ENCODE measurements around the gene NUP153.

The NUP153 gene

DNA sequence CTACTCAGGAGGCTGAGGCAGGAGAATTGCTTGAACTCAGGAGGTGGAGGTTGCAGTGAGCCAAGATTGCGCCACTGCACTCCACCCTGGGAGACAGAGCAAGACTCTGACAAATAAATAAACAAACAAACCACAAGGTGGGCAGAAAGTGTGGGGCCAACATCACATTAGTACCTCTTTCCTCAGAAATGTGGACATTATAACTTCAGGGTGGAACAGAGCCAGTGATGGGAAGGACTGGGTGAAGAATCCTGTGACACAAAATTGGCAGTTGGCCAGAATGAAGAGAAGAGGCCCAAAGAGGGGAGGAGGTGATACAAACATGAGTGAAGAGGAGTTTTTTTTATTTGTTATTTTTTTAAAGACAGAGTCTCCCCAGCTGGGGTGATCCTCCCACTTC, 50.6 kb downstream of the NUP153 start:
- DNase-seq = no peak

DNA sequence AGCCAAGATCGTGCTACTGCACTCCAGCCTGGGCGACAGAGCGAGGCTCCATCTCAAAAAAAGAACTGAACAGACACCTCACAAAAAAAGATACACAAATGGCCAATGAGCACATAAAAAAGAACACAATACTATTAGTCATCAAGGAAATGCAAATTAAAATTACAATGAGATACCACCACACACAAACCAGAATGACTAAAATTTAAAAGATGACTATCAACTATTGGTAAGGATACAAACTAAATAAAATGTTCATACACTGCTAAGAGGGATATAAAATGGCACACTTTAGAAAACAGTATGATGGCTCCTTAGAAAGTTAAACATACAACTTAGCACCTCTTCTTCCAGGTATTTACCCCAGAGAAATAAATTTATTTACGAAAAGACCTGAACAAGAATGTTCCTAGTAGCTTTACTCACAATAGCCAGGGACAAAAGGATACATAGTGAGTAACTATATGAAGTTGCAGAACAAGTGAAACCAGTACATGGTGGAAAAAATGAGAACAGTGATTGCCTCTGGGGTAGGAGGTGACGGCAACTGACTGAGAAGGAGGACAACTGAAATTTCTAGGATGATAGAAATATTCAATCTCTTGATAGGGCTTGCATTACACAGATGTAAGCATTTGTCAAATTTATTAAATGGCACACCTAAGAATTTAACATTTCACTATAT, 53.4 kb downstream of the NUP153 start:
- DNase-seq = no peak

DNA sequence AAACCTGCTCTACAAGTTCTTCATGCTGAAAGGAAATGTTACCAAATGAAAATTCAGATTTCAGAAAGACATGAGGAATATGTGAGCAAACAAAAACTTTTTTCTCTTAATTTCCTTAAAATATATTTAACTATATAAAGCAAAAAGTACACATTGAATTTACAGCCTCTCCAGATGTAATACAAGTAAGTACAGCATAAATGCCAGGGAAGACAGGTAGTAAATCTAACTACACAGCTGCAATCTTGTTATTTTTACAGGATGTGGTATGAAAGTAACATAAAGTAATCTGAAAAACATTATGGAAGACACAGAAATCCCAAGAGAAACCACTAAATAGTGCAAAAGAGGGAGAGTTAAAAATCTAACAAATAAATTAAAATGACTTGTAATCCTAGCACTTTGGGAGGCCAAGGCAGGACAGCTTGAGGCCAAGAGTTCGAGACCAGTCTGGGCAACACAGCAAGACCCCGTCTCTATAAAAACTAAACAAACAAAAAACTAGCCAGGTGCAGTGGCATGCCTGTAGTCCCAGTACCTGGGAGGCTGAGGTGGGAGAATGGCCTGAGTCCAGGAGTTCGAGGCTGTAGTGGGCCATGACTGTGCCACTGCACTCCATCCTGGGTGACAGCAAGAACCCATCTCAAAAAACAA, 55.9 kb downstream of the NUP153 start:
- no peak for DNase-seq

DNA sequence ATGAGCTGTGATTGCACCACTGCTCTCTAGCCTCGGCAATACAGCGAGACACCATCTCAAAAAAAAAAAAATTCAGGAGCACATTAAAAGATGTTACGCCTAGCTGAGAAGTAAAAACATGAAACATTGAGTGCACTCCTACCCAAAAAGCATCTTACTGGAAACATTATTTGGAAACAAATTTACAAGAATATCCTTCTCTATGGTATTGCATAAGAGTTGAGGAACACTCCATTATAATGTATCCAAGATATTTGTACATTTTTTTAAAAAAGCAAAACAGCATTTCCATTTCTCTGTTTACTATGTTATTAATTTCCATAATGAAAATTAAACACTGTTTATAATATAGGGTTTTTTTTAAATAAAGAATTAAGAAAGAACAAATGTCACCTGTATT, 58.0 kb downstream of the NUP153 start:
- no peak for DNase-seq

DNA sequence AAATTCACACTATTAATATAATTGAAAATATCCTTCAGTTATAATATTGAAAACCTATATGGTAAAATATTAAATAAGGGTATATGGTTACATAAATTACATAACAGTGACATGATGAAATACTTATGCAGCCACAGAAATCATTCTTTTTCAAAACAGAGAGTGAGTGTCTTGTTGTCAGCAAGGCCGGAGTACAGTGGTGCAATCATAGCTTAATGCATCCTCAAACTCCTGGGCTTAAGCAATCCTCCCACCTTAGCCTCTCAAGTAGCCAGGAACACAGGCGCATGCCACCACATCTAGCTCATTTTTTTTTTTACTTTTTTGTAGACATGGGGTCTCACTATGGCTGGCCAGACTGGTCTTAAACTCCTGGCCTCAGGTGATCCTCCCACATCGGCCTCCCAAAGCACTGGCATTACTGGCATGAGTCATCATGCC, 66.2 kb downstream of the NUP153 start:
- no peak for DNase-seq

DNA sequence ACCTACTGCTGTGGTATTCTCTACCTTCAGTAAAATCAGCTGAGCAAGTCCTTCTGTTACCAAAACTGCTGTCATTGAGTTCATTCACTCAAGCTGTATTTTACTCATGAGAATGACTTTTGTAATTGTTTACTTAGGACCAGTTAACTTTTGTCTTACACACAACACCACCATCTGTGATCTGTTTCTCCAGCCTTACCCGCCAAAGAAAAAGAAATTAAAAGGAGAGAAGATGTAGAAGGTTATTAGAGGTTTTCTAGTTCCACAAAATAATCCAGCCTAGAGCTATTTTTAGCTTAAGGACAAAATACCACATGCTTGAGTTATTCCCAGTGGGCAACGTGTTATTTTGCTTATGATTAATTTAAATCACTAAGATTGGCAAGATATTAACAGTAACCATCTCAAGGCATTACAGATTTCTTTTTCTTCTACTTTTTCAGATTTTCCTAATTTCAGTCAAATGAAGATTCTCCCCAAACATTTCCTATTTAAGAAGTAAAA, 68.5 kb downstream of the NUP153 start:
- no peak for DNase-seq

DNA sequence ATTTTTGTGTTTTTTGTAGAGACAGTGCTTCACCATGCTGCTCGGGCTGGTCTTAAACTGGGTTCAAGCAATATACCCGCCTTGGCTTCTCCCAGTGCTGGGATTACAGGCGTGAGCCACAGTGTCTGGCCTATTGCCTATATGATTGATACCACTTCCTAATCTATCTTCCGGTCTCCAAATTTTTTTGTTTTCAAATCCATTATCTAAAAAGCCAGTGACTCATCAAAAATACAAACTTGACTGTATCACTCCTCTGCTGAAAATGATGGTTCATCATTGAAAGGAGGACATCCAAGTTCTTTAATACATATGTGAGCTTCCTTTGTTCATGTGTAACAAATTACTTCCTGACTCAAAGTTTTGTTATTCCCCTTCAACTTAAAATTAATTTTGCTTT, 71.2 kb downstream of the NUP153 start:
- no peak for DNase-seq

DNA sequence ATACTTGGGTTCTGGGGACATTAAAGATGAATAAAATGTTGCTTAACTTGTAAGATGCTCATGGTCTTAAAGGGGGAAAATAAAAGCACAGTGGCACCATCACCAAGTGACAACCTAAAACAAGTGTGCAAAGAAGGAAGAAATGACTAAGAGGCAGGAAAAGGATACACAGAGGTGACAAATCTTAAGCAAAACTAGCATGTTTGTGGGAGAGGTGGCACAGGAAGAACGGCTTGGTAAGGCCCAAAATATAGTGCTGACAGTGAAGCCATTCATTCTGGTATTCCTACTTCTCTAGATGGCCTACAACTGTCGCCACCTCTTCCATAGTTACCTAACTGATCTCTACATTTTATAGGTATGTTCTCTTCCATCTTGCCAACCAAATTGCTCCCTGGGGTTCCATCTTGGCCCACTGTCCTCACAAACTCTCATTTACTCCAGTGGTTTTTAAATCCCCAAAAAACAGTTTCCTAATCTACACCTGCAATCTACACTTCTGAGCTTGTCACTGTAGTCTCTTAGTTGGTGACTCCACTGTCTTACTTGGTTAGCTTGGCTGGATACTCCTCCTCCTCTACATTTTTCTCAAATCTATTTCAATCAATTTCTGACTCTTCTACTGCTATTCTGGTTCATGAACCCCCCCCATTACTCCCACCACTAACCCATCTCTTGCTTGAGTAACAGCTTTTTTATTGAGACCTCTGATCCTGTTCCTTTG, 73.1 kb downstream of the NUP153 start:
- peak; percentile 49 for DNase-seq

DNA sequence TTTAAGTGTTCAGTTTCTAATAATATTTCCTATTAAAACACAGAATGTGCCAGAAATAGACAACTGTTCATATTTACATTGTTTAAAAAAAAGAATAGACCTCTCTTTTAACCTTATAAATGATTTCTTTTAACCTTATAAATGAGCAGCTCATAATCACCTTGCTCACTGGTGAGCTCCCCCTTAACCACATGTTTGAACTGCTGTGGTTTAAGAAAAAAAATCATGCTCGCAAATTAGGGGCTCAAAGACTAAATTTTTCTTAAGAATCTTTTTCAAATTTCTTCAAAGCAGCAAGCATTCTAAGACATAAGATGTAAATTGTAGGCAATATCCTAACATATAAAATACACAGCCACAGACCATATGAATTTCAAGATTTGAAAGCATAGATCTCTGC, 73.8 kb downstream of the NUP153 start:
- no peak for DNase-seq

DNA sequence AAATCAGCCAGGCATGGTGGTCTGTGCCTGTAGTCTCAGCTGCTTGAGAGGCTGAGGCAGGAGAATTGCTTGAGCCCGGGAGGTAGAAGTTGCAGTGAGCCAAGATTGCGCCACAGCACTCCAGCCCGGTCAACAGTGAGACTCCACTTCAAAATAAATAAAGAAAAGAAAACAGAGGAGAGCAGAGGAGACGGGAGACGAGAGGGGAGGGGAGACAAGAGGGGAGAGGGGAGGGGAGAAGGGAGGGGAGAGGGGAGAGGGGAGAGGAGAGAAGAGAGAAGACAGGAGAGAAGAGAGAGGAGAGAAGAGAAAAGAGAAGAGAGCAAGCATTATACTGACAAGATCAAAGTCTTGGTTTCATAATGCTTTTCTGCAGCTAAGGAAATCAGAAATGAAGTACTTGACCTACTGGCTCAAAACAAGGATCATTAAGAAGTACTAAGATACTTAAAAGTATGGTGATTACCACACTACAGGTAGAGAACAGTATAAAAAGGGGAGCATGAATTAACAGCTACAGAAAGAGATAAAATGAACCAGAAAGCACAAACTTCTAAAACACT, 76.1 kb downstream of the NUP153 start:
- DNase-seq = no peak

DNA sequence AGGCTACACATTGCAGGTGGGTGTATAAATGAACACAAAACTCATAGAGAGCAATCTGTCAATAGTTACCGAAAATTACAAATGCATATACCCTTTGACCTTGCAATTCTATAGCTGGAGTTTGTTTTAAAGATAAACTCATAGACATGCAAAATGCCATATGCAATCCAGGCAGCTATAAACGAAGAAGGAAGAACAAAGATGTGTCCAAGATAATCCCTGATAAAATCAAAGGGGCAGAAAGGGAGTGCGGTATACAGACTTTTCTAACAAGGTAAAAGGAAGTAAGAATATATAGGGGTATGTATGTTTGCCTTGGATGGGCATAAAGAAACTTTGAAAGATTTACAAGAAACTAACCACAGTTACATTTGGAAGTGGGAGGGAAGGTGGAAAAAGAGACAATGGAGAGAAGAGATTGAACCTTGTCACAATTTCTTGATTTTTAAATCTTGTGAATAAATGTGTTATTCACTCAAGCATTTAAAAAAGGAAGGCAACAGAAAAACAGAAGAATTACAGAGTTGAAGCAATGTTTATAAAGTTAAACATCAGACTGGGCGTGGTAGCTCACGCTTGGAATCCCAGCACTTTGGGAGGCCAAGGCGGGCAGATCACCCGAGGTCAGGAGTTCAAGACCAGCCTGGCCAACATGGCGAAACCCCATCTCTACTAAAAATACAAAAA, 76.8 kb downstream of the NUP153 start:
- no peak for DNase-seq

DNA sequence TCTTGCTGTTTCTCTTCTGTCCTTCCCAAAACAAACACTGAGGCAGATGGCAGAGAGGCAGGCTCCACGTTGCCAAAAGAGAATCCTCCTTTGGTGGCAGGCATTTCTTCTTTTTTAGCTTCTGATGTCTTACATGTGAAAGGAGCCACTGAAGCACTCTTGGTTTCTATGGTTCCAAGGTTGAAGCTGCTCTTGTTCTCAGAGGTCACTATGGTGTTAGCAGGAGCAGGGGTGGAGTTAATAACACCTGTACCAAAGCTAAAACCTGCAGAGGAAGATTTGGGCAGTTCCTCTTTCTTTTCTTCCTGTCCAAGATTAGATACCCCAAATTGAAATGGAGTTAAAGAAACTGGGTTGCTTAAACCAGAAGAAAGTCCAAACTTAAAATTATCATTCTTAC, 77.9 kb downstream of the NUP153 start:
- no peak for DNase-seq

DNA sequence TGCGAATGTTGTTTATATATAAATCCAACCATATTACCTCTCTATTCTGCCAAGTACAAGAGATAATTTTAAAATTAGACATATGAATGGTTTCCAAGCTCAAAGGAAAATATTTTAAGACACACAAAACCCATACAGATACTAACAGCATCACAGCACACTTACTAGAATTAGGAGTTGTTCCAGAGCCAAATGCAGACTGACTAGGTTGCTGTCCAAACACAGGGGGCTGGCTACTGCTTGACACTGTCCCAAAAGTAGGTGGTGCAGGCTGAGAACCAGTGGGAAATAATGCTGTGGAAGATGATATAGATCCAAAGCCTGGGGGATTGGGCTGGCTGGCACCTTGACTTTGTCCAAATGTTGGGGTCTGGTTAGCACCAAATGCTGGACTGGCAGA, 82.3 kb downstream of the NUP153 start:
- no peak for DNase-seq

DNA sequence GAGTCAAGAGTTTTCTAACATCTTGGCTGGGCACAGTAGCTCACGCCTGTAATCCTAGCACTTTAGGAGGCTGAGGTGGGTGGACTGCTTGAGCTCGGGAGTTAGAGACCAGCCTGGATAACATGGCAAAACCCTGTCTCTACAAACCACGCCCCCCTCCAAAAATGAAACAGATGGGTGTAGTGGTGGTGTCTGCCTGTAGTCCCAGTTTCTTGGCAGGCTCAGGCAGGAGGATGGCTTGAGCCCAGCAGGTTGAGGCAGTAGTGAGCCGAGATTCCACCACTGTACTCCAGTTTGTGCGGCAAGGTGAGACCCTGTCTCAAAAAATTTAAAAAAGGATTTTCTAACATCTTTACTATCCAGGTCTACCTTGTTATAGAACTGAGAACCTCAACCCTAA, 84.6 kb downstream of the NUP153 start:
- no peak for DNase-seq

DNA sequence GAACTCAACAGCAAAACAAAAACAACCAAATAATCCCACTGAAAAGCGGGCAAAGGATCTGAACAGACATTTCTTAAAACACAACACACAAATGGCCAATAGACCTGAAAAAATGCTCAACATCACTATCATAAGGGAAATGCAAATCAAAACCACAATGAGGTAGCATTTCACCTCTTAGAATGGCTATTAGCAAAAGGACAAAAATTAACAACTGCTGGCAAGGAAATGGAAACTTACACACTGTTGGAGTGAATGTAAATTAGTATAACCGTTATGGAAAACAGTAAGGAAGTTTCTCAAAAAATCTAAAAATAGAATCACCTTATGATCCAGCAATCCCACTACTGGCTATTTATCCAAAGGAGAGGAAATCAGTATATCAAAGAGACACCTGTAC, 85.7 kb downstream of the NUP153 start:
- no peak for DNase-seq

DNA sequence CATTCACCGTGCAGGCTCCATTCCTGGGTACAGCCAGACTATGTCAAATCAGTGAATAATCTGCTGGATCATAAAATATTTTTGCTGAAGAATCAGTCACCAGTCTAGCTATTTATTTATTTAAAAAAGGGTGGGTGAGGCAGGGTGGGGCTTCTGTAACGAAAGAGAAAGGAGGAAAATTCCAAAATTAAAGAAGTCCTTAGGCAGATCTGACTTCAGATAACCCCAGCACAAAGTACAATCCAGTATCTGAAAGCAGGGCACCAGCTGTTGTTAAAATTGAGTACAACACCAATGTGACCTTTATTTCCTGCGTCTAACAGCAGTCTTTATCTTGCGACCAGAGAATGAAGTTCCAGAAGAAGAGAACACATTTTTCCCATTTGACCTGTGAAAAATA, 90.9 kb downstream of the NUP153 start:
- no peak for DNase-seq

DNA sequence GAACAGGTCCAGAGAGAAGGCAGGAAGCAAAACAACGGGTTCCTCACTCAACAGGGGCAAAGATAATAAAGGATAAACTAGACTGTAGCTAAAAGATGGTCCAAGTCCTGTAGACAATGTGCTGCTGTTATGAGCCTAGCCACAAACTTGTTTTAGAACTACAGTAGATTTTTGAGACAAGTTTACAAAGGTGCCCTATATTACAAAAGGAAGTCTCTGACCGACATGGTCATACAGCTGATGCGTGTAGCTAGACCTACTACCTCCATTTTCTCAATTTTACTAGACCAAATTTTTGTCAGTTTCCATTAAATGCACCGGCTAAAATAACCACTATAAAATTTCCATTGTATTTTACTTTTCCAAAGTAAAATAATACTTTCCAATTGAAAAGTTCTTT, 94.7 kb downstream of the NUP153 start:
- DNase-seq = no peak

DNA sequence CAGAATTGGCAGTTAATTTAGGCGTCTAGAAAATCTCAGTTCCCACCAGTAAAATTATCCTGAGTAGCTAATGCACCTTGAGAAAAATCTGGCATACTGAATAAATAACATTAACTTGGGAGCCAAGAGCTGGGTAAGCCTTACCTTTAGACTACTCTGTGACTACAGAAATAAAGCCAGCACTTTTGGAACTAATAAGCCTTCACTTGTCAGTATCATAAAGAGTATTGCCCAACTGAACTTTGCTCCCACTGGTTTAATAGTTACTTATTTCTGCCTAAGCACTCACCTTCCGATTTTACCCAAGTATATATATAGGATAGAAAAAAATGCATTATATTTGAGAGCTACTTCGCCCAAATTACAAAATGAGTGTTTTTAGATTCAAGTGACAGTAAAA, 95.9 kb downstream of the NUP153 start:
- DNase-seq = no peak

DNA sequence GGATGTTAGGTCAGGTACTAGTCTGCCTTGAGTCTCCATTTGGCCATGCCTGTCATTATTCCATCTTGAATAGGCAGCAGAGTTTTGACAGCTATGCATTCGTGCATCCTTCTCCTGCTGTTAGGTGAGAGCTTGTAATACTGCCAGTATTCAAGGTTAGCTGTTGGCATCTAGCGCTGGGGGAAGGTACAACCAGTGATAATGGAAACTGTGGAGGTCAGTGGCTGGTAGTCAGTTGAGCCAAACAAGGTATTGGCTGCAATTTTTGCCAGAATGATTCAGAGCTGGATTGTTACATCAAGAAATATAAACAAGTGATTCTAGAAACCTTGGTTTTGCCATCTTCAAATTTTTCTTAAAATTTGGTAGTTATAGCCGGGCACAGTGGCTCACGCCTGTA, 100.1 kb downstream of the NUP153 start:
- no peak for DNase-seq

DNA sequence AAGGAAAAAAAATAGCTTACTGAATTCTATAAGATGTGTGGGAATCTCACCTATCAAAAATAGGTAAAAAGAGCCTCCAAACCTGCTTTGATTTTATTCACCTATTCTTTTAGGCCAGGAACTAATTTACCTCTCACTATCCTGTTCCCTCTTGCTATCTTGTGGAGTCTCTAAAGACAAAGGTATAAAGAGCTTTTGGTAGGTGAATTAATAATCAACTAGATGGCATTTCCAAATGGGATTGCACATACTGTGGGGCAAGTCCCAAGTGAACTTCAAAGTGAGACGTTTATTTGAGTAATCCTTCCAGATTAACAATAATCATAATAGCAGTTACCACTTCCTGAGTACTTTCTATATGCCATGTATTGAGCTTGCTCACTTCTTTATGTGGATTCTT, 103.8 kb downstream of the NUP153 start:
- no peak for DNase-seq

DNA sequence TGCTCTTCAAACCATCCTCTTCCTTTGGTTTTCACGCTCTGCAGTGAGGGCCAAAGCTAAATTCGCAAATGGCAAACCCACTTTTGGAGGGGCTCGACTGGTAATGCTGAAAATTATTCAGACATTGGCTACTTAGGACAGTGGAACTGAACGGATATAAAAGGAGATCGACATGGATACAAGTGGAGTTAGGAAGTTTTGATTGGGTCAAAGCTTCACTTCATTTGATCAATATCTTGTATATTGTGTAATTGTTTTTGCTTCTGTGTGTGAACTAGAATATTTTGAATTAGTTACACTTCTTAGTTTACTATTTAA, 105.4 kb downstream of the NUP153 start:
- DNase-seq = no peak

DNA sequence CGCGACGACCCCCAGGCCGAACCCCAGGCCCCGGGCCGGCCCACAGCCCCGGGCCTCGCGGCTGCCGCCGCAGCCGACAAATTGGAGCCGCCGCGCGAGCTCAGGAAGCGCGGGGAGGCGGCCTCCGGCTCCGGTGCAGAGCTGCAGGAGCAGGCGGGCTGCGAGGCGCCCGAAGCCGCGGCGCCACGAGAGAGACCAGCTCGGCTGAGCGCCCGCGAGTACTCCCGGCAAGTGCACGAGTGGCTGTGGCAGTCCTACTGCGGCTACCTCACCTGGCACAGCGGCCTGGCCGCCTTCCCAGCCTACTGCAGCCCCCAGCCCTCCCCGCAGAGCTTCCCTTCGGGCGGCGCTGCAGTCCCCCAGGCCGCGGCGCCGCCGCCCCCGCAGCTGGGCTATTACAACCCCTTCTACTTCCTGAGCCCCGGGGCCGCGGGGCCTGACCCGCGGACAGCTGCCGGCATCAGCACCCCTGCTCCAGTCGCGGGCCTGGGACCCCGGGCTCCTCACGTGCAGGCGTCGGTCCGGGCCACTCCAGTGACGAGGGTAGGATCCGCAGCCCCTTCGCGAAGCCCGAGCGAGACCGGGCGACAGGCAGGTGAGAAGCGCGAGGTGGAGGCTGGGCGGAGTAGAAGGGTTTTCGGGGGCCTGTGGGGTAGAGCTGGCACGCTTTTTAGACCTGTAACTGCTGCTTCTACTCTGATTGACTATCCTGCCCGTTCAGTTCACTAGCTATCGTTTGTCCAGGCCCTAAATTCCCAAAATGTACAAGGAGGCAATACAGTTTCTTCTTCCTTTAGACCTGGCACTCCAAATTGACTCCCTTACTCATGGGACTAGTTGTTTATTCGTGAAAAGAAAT, 106.0 kb downstream of the NUP153 start:
- peak; percentile 39 for DNase-seq
